Loucy (cell line): ENCODE measurements around the gene CYB5D1.

Experiments
- H2AFZ ChIP-seq: fragments of 200-600 bp; sonication (generic); 2 replicates; pipeline ENCODE4 v1.6.0; 2016; ENCODE audit warnings: antibody characterized with exemption, mild to moderate bottlenecking, low read length, moderate library complexity
- H3F3A ChIP-seq: fragments of 200-600 bp; 2 replicates; pipeline ENCODE4 v1.6.0; 2016; ENCODE audit warnings: antibody characterized with exemption, low read depth, mild to moderate bottlenecking
- H3K27me3 ChIP-seq: fragments of 200-600 bp; sonication (generic); 2 replicates; pipeline ENCODE4 v1.6.1; 2014; ENCODE audit warnings: low read length, mild to moderate bottlenecking; ENCODE audit not compliant: insufficient read depth, poor library complexity, severe bottlenecking
- H3K36me3 ChIP-seq: fragments of 200-600 bp; sonication (generic); 2 replicates; pipeline ENCODE4 v1.6.1; 2016; ENCODE audit warnings: low read length; ENCODE audit not compliant: insufficient read depth
- H3K4me1 ChIP-seq: fragments of 200-600 bp; sonication (generic); 2 replicates; pipeline ENCODE4 v1.5.1; 2014; ENCODE audit warnings: low read length, mild to moderate bottlenecking; ENCODE audit not compliant: insufficient read depth, poor library complexity, severe bottlenecking
- H3K4me2 ChIP-seq: fragments of 200-600 bp; sonication (generic); 2 replicates; pipeline ENCODE4 v1.6.0; 2014; ENCODE audit warnings: antibody characterized with exemption, low read length, low read depth, mild to moderate bottlenecking; ENCODE audit not compliant: poor library complexity, severe bottlenecking
- H3K4me3 ChIP-seq: fragments of 200-600 bp; sonication (generic); 2 replicates; pipeline ENCODE4 v1.5.1; 2014; ENCODE audit warnings: low read length, mild to moderate bottlenecking, mixed read lengths; ENCODE audit not compliant: poor library complexity, severe bottlenecking
- H3K79me2 ChIP-seq: fragments of 200-600 bp; sonication (generic); 2 replicates; pipeline ENCODE4 v1.6.1; 2014; ENCODE audit warnings: low read length; ENCODE audit not compliant: insufficient read depth
- H3K9ac ChIP-seq: fragments of 200-600 bp; sonication (generic); 2 replicates; pipeline ENCODE4 v1.6.0; 2014; ENCODE audit warnings: mild to moderate bottlenecking, low read depth, low read length, moderate library complexity; ENCODE audit not compliant: poor library complexity, severe bottlenecking
- H3K9me2 ChIP-seq: fragments of 200-600 bp; sonication (generic); replicated peaks from 2 replicates; pipeline ENCODE4 v1.6.1; 2016; ENCODE audit warnings: low read depth, low read length, mixed read lengths
- H3K9me3 ChIP-seq: fragments of 200-600 bp; sonication (generic); 2 replicates; pipeline ENCODE4 v1.6.1; 2014; ENCODE audit warnings: mild to moderate bottlenecking, antibody characterized with exemption, low read length, low read depth; ENCODE audit not compliant: insufficient read depth
- H4K20me1 ChIP-seq: fragments of 200-600 bp; sonication (generic); 2 replicates; pipeline ENCODE4 v1.6.0; 2014; ENCODE audit warnings: antibody characterized with exemption, low read length, mild to moderate bottlenecking; ENCODE audit not compliant: insufficient read depth, poor library complexity, severe bottlenecking
- CTCF ChIP-seq: fragments of 200-600 bp; sonication (generic); conservative IDR thresholded peaks from 2 replicates; pipeline ENCODE4 v1.5.1; 2014; ENCODE audit warnings: mild to moderate bottlenecking, antibody characterized with exemption, low read length
- EZH2phosphoT487 ChIP-seq: fragments of 200-600 bp; IDR thresholded peaks from 2 replicates; pipeline ENCODE4 v1.6.1; 2018; ENCODE audit warnings: antibody characterized with exemption, mild to moderate bottlenecking, moderate library complexity, borderline replicate concordance

The CYB5D1 gene

GRCh38 chr17:7887038-7887481, 29.3 kb downstream of the CYB5D1 start:
- peak overlapping the region; percentile 98 for H3K9ac ChIP-seq
- H3K4me1 ChIP-seq, result peaks cover 41% of the 10 kb centered on the region
- no peaks in the 10 kb centered on the region for H3K9me3 ChIP-seq
- TF ChIP-seq CTCF, result no peak; the same call in 1 of the 2 replicates
- no peak for TF ChIP-seq EZH2phosphoT487
- no peaks in the 10 kb centered on the region for H3K27me3 ChIP-seq
- peaks cover 28% of the 10 kb centered on the region; the same call in 1 of the 2 replicates for H3K36me3 ChIP-seq
- H3F3A ChIP-seq, result peaks cover 12% of the 10 kb centered on the region
- H4K20me1 ChIP-seq, result peaks cover 33% of the 10 kb centered on the region
- H3K79me2 ChIP-seq, result peaks cover 83% of the 10 kb centered on the region
- no peaks in the 10 kb centered on the region for H3K9me2 ChIP-seq
- peak overlapping the region; percentile 89 for H3K4me3 ChIP-seq
- peak overlapping the region; percentile 97 for H3K4me2 ChIP-seq
- no peak overlapping the region for H2AFZ ChIP-seq

- Histone ChIP-seq H3K9ac (peak overlapping the region; percentile 98), H3K36me3 (peaks cover 30% of the 10 kb centered on the region; the same call in 1 of the 2 replicates), H3K4me3 (peak overlapping the region; percentile 89), H3F3A (peaks cover 12% of the 10 kb centered on the region), H3K9me3 (no peaks in the 10 kb centered on the region), H3K27me3 (no peaks in the 10 kb centered on the region), H4K20me1 (peaks cover 33% of the 10 kb centered on the region), H2AFZ (no peak overlapping the region), H3K4me2 (peak overlapping the region; percentile 97), H3K4me1 (peaks cover 35% of the 10 kb centered on the region), H3K9me2 (no peaks in the 10 kb centered on the region), H3K79me2 (peaks cover 79% of the 10 kb centered on the region)
- TF ChIP-seq CTCF, result no peak
- no peak for TF ChIP-seq EZH2phosphoT487
Observed at GRCh38 chr17:7887482-7888183, 29.8 kb downstream of the CYB5D1 start.

GRCh38 chr17:7888184-7888920, 30.5 kb downstream of the CYB5D1 start, which contains the start of gene CHD3:
Gene CHD3 (plus strand): TSS chr17:7888789. CDS start chr17:7889001, 212 bp downstream.
- Histone ChIP-seq H3K9ac (peak within 1 kb of the TSS; percentile 89), H3K9me3 (no peaks in the 10 kb centered on the region), H3K9me2 (no peaks in the 10 kb centered on the region), H3K79me2 (peaks cover 72% of the 10 kb centered on the region), H4K20me1 (peaks cover 33% of the 10 kb centered on the region), H3F3A (peaks cover 12% of the 10 kb centered on the region), H3K4me1 (peaks cover 28% of the 10 kb centered on the region), H3K4me3 (peak within 1 kb of the TSS; percentile 89), H3K4me2 (peak within 1 kb of the TSS; percentile 96), H3K27me3 (no peaks in the 10 kb centered on the region), H3K36me3 (peaks cover 35% of the 10 kb centered on the region; the same call in 1 of the 2 replicates), H2AFZ (no peak within 1 kb of the TSS)
- TF ChIP-seq EZH2phosphoT487, result no peak
- TF ChIP-seq CTCF, result no peak
